Measurements from ENCODE around the gene ZNRF3.

- TF ChIP-seq CTCF (IDR thresholded peaks at IDR 0.05) (no peak), POLR2A (IDR thresholded peaks at IDR 0.05) (no peak)
These were observed 17.1 kb downstream of the ZNRF3 start for GRCh38 chr22:28900379-28900925.

Measured in uterus (tissue), 2 donors.